Kidney (tissue), 14 donors: ENCODE results near the gene VEGFC. TPM values are rescaled to one million over a fixed set of nuclear protein-coding genes. Genes with fewer than 3 reads are reported as not detected.

Source experiments
- DNase-seq, 5 donors: peaks; one replicate each; pipeline ENCODE4 v3.0.0-alpha.2; 2013 to 2020
- FAIRE-seq: peaks from 2 replicates; lab custom pipeline; 2012; peaks lifted over from hg19 to GRCh38; lab: Jason Lieb, UNC
- H3K27ac ChIP-seq, 2 donors: one replicate each; pipeline ENCODE4 v1.7.0; 2013; ENCODE audit warnings: low read depth in 2 of 2, low read length in 2 of 2, inconsistent platforms in 1 of 2
- H3K27me3 ChIP-seq: one replicate; pipeline ENCODE4 v1.7.1; 2013; ENCODE audit warnings: low read length, inconsistent platforms; ENCODE audit not compliant: control insufficient read depth, insufficient read depth
- H3K36me3 ChIP-seq, 3 donors: one replicate each; pipeline versions ENCODE4 v1.7.0 to v1.7.1; 2013; ENCODE audit warnings: low read length in 3 of 3, control low read depth in 1 of 3, inconsistent platforms in 1 of 3; ENCODE audit not compliant: insufficient read depth in 3 of 3, control insufficient read depth in 2 of 3
- H3K4me1 ChIP-seq, 3 donors: one replicate each; pipeline versions ENCODE4 v1.7.0 to v1.7.1; 2013; ENCODE audit warnings: low read length in 3 of 3, inconsistent platforms in 1 of 3, low read depth in 1 of 3; ENCODE audit not compliant: control insufficient read depth in 2 of 3, insufficient read depth in 2 of 3
- H3K4me3 ChIP-seq, 3 donors: one replicate each; pipeline versions ENCODE4 v1.7.0 to v1.8.1; 2013; ENCODE audit warnings: low read length in 3 of 3, control low read depth in 1 of 3, inconsistent platforms in 1 of 3
- H3K9ac ChIP-seq, 3 donors: one replicate each; pipeline versions ENCODE4 v1.7.0 to v1.7.1; 2013; ENCODE audit warnings: low read length in 3 of 3, control low read depth in 1 of 3, inconsistent platforms in 1 of 3
- H3K9me3 ChIP-seq, 3 donors: one replicate each; pipeline versions ENCODE4 v1.7.0 to v1.7.1; 2013; ENCODE audit warnings: low read length in 3 of 3, control low read depth in 1 of 3, inconsistent platforms in 1 of 3; ENCODE audit not compliant: control insufficient read depth in 2 of 3, insufficient read depth in 1 of 3
- intact Hi-C: fragments of 100-400 bp; cut with DNase I; formaldehyde crosslinking; loops from one replicate; pipeline ENCODE4 v1.11.1; 2022
- polyA plus RNA-seq: library from polyadenylated mRNA; stranded (reverse); fragments of 350-450 nt; fragmentation: Illumina TruSeq; extraction: RNeasy Lipid Tissue Mini Kit (QIAGEN cat#74804); gene quantifications from one replicate; pipeline ENCODE4 v1.2.3, GENCODE V29; 2014; ENCODE audit warnings: low read depth, low replicate concordance; ENCODE audit not compliant: insufficient read depth
- total RNA-seq: library from RNA; stranded (reverse); fragmentation: NEBNext Ultra II Directional; extraction: Animal tissue kit (Norgen Biotek cat#: 25700); gene quantifications from one replicate; pipeline ENCODE4 v1.2.1, GENCODE V29; 2021
- TF ChIP-seq, protein P1 (sequence below): IDR thresholded peaks from 3 replicates; pipeline ENCODE4 v1.5.1; 2012; ENCODE audit warnings: mild to moderate bottlenecking, moderate library complexity, borderline replicate concordance; ENCODE audit not compliant: insufficient read depth; ENCODE audit errors: extremely low read depth
- donor health status: control.
- donor health status: control.
- donor health status: control.
- donor health status: control.
- donor health status: control.
- donor health status: DM: yes; HTN: yes; CAD: no.
- donor health status: Normal renal cell carcinoma (clear cell type).

The VEGFC gene
- total and polyA plus RNA-seq, 2 donors from 2014 or later: 6.6 to 14.3 TPM

- Histone ChIP-seq H3K4me3 (no peak overlapping the region), H3K36me3 (no peaks in the 10 kb centered on the region), H3K4me1 (no peaks in the 10 kb centered on the region), H3K27me3 (no peaks in the 10 kb centered on the region), H3K9ac (no peak overlapping the region), H3K27ac (no peak overlapping the region), H3K9me3 (no peaks in the 10 kb centered on the region)
- DNase-seq: no peak
- TF ChIP-seq, protein P1, sequence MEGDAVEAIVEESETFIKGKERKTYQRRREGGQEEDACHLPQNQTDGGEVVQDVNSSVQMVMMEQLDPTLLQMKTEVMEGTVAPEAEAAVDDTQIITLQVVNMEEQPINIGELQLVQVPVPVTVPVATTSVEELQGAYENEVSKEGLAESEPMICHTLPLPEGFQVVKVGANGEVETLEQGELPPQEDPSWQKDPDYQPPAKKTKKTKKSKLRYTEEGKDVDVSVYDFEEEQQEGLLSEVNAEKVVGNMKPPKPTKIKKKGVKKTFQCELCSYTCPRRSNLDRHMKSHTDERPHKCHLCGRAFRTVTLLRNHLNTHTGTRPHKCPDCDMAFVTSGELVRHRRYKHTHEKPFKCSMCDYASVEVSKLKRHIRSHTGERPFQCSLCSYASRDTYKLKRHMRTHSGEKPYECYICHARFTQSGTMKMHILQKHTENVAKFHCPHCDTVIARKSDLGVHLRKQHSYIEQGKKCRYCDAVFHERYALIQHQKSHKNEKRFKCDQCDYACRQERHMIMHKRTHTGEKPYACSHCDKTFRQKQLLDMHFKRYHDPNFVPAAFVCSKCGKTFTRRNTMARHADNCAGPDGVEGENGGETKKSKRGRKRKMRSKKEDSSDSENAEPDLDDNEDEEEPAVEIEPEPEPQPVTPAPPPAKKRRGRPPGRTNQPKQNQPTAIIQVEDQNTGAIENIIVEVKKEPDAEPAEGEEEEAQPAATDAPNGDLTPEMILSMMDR: no peak
- intact Hi-C loops: no loop called here
- FAIRE-seq: no peak
These were observed 32.9 kb upstream of the VEGFC start for GRCh38 chr4:176825586-176825985.

- TF ChIP-seq, protein P1: no peak
- FAIRE-seq (no peak), DNase-seq (no peak)
- Histone ChIP-seq H3K36me3 (no peaks in the 10 kb centered on the region), H3K4me1 (no peaks in the 10 kb centered on the region), H3K4me3 (no peak overlapping the region), H3K9ac (no peak overlapping the region), H3K27ac (no peak overlapping the region), H3K9me3 (no peaks in the 10 kb centered on the region), H3K27me3 (no peaks in the 10 kb centered on the region)
- intact Hi-C loops: no loop called here
These were observed 32.1 kb upstream of the VEGFC start for GRCh38 chr4:176824645-176825366.

GRCh38 chr4:176818531-176818930 lies 25.8 kb upstream of the VEGFC start:
- no peaks in the 10 kb centered on the region for H3K9me3 ChIP-seq
- no peak overlapping the region for H3K9ac ChIP-seq
- intact Hi-C loops: no loop called here
- no peaks in the 10 kb centered on the region for H3K27me3 ChIP-seq
- no peaks in the 10 kb centered on the region for H3K36me3 ChIP-seq
- no peak for DNase-seq
- no peak overlapping the region for H3K27ac ChIP-seq
- TF ChIP-seq, protein P1: no peak
- no peak overlapping the region for H3K4me3 ChIP-seq
- H3K4me1 ChIP-seq: no peaks in the 10 kb centered on the region
- peak; percentile 33 for FAIRE-seq

GRCh38 chr4:176817204-176817603 lies 24.5 kb upstream of the VEGFC start:
- Histone ChIP-seq H3K4me3 (no peak overlapping the region), H3K9me3 (no peaks in the 10 kb centered on the region), H3K4me1 (no peaks in the 10 kb centered on the region), H3K9ac (no peak overlapping the region), H3K27ac (no peak overlapping the region), H3K36me3 (no peaks in the 10 kb centered on the region), H3K27me3 (no peaks in the 10 kb centered on the region)
- DNase-seq: no peak
- FAIRE-seq: no peak
- TF ChIP-seq, protein P1: no peak
- intact Hi-C loops: no loop called here
